Stimulated activated CD4-positive, alpha-beta T cell treated with anti-CD3 and anti-CD28 coated beads, Interleukin-15, amount 100 ng/mL, for 48 hours (primary cell): ENCODE results near the gene ING1.

Experiments
- DNase-seq, 2 donors: peaks; one replicate each; pipeline ENCODE4 v3.0.0-alpha.2; 2020; ENCODE audit warnings: low read depth in 2 of 2

The ING1 gene

DNA sequence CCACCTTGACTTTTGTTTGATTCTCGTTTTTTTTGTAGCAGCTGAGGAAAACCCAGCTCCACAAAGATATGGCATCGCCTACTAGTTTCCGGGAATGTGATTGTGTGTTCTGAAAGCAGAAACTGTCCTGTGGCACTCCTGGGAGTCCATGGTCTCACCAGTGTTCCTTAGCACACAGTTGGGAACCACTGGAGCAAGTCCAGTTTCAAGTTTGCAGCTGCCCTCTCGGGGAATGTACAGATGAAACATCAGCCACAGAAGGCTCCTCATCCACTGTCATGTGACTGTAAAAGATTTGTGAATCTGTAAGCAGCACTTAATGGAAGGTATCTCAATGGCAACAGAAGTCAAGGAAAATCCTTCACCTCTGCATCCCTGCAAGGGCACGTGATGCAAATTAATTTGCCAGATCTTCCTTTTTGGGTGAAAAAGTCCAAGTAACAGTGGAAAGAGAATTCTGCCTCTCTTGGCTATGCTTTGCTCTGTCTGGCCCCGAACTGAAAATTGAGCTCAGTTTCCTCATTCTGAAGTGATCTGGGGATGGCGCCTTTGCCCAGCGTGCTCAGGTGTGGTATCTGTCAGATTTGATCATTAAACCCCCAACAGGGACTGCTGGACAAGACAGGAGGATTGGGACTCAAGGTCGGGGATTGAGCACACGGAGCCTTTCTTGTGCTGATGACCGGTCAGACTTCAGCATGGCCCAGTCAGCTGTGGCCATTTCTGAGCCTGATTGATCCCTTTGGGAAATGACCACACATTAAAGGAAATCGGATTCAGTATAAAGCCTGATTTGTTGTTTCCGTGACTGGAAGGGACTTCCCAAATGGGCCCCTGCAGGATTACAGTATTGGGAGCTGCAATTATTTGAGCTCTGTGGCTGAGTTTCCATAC lies 58.8 kb downstream of the ING1 start:
- no peak for DNase-seq
